ENCODE results near the gene ARID5B. TPM values are rescaled to one million over a fixed set of nuclear protein-coding genes. Genes with fewer than 3 reads are reported as not detected.
A peak's percentile ranks its signal among the peaks of the same experiment; 100 is the strongest.

Gene ARID5B
- total and polyA plus RNA-seq, 2 donors (not counting 1 experiment from before 2014, with no cell fraction given), result 22.4 to 237 TPM

- peaks cover 82% of the 10 kb centered on the region for H3K4me1 Mint-ChIP-seq
- peak overlapping the region; percentile 86 for H3K27ac Mint-ChIP-seq
- H3K4me1 ChIP-seq (ENCODE audit: control insufficient read depth in 2 of 2, insufficient read depth in 2 of 2, low read length in 2 of 2), result peaks cover 59 to 63% of the 10 kb centered on the region in 2 donors
- CTCF ChIA-PET, result interaction anchor here (0.8 to 1.4 kb wide), 6 partner anchors 9 to 111 kb away, joined by 3 to 5 read pairs (median 3); no protein-coding TSS in a partner anchor
- H3K4me3 Mint-ChIP-seq, result no peak overlapping the region
- no peaks in the 10 kb centered on the region for H3K9me3 ChIP-seq (ENCODE audit: control extremely low read depth in 1 of 3, control insufficient read depth in 2 of 3, insufficient read depth in 1 of 3, low read length in 2 of 3)
- DNase-seq, result peak; percentile 34
- H4K20me1 ChIP-seq (ENCODE audit: control insufficient read depth, insufficient read depth, low read length, poor library complexity, severe bottlenecking), result no peaks in the 10 kb centered on the region
- H3K27ac ChIP-seq (ENCODE audit: low read length in 2 of 2), result peak overlapping the region; percentile 26 to 63
- intact Hi-C loops (cut with micrococcal nuclease), result no loop called here
- ATAC-seq (ENCODE audit: low read depth), result peak; percentile 43
- peaks cover 91% of the 10 kb centered on the region for H3K79me2 ChIP-seq (ENCODE audit: control insufficient read depth, insufficient read depth, low read length)
- TF ChIP-seq, protein P1, sequence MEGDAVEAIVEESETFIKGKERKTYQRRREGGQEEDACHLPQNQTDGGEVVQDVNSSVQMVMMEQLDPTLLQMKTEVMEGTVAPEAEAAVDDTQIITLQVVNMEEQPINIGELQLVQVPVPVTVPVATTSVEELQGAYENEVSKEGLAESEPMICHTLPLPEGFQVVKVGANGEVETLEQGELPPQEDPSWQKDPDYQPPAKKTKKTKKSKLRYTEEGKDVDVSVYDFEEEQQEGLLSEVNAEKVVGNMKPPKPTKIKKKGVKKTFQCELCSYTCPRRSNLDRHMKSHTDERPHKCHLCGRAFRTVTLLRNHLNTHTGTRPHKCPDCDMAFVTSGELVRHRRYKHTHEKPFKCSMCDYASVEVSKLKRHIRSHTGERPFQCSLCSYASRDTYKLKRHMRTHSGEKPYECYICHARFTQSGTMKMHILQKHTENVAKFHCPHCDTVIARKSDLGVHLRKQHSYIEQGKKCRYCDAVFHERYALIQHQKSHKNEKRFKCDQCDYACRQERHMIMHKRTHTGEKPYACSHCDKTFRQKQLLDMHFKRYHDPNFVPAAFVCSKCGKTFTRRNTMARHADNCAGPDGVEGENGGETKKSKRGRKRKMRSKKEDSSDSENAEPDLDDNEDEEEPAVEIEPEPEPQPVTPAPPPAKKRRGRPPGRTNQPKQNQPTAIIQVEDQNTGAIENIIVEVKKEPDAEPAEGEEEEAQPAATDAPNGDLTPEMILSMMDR (IDR thresholded peaks at IDR 0.05), result no peak
- no peak for TF ChIP-seq EZH2 (IDR thresholded peaks at IDR 0.05; ENCODE audit: borderline replicate concordance, insufficient read depth, low read depth, low read length, poor library complexity, severe bottlenecking)
- no peak overlapping the region for H3K9ac ChIP-seq (ENCODE audit: low read length)
- no peaks in the 10 kb centered on the region for H3K27me3 Mint-ChIP-seq
- POLR2A ChIA-PET, result interaction anchor here (0.8 kb wide), 1 partner anchor 11 kb away, joined by 3 read pairs; no protein-coding TSS in a partner anchor
- H3K4me3 ChIP-seq (ENCODE audit: control extremely low read depth in 1 of 5, extremely low read depth in 1 of 5, insufficient read depth in 1 of 5, low read depth in 2 of 5, low read length in 4 of 5), result no peak overlapping the region
- H3K4me2 ChIP-seq (replicated peaks; ENCODE audit: low read depth, low read length, poor library complexity, severe bottlenecking), result peak overlapping the region; percentile 1
- H3K27me3 ChIP-seq (replicated peaks in 1 of 4; ENCODE audit: control extremely low read depth in 1 of 4, control insufficient read depth in 3 of 4, insufficient read depth in 4 of 4, low read length in 3 of 4), result no peaks in the 10 kb centered on the region
- H3K36me3 ChIP-seq (replicated peaks in 1 of 2; ENCODE audit: control extremely low read depth in 1 of 2, control insufficient read depth in 1 of 2, extremely low read depth in 1 of 2, insufficient read depth in 2 of 2, low read length in 1 of 2), result peaks cover 0 to 44% of the 10 kb centered on the region in 2 experiments
- no peak overlapping the region for H2AFZ ChIP-seq (ENCODE audit: insufficient read depth, low read depth, low read length, poor library complexity, severe bottlenecking)
- WGBS (ENCODE audit: insufficient coverage), result 0% methylated on average over 1 of the region's 5 CpGs
- no peaks in the 10 kb centered on the region for H3K9me3 Mint-ChIP-seq (ENCODE audit: insufficient read depth)
These were observed 110.1 kb downstream of the ARID5B start for GRCh38 chr10:62011558-62011957.

GRCh38 chr10:62012318-62012717 is 110.8 kb downstream of the ARID5B start:
- intact Hi-C loops (cut with micrococcal nuclease), result no loop called here
- H2AFZ ChIP-seq (ENCODE audit: insufficient read depth, low read depth, low read length, poor library complexity, severe bottlenecking), result no peak overlapping the region
- Mint-ChIP-seq H3K9me3 (ENCODE audit: insufficient read depth) (no peaks in the 10 kb centered on the region), H3K27ac (peak overlapping the region; percentile 58), H3K27me3 (no peaks in the 10 kb centered on the region), H3K4me1 (peaks cover 81% of the 10 kb centered on the region), H3K4me3 (no peak overlapping the region)
- CTCF ChIA-PET, result interaction anchor here (0.8 to 1.4 kb wide), 4 partner anchors 9 to 38 kb away, joined by 3 to 5 read pairs (median 3); no protein-coding TSS in a partner anchor
- peak overlapping the region in 1 of 2 donors; percentile 63 for H3K27ac ChIP-seq (ENCODE audit: low read length in 2 of 2)
- POLR2A ChIA-PET, result interaction anchor here (0.8 kb wide), 1 partner anchor 12 kb away, joined by 3 read pairs; no protein-coding TSS in a partner anchor
- H3K4me3 ChIP-seq (ENCODE audit: control extremely low read depth in 1 of 5, extremely low read depth in 1 of 5, insufficient read depth in 1 of 5, low read depth in 2 of 5, low read length in 4 of 5), result no peak overlapping the region
- peaks cover 0 to 40% of the 10 kb centered on the region in 2 experiments for H3K36me3 ChIP-seq (replicated peaks in 1 of 2; ENCODE audit: control extremely low read depth in 1 of 2, control insufficient read depth in 1 of 2, extremely low read depth in 1 of 2, insufficient read depth in 2 of 2, low read length in 1 of 2)
- WGBS (ENCODE audit: insufficient coverage), result 100% methylated on average over 2 of the region's 6 CpGs
- no peak for DNase-seq
- H3K9me3 ChIP-seq (ENCODE audit: control extremely low read depth in 1 of 3, control insufficient read depth in 2 of 3, insufficient read depth in 1 of 3, low read length in 2 of 3), result no peaks in the 10 kb centered on the region
- H3K27me3 ChIP-seq (replicated peaks in 1 of 4; ENCODE audit: control extremely low read depth in 1 of 4, control insufficient read depth in 3 of 4, insufficient read depth in 4 of 4, low read length in 3 of 4), result no peaks in the 10 kb centered on the region
- no peak overlapping the region for H3K9ac ChIP-seq (ENCODE audit: low read length)
- H4K20me1 ChIP-seq (ENCODE audit: control insufficient read depth, insufficient read depth, low read length, poor library complexity, severe bottlenecking), result no peaks in the 10 kb centered on the region
- no peak for ATAC-seq (ENCODE audit: low read depth)
- peaks cover 67 to 68% of the 10 kb centered on the region in 2 donors for H3K4me1 ChIP-seq (ENCODE audit: control insufficient read depth in 2 of 2, insufficient read depth in 2 of 2, low read length in 2 of 2)
- no peak for TF ChIP-seq EZH2 (IDR thresholded peaks at IDR 0.05; ENCODE audit: borderline replicate concordance, insufficient read depth, low read depth, low read length, poor library complexity, severe bottlenecking)
- TF ChIP-seq, protein P1 (IDR thresholded peaks at IDR 0.05), result no peak
- peaks cover 91% of the 10 kb centered on the region for H3K79me2 ChIP-seq (ENCODE audit: control insufficient read depth, insufficient read depth, low read length)
- H3K4me2 ChIP-seq (replicated peaks; ENCODE audit: low read depth, low read length, poor library complexity, severe bottlenecking), result no peak overlapping the region

All from B cell (primary cell).